Measurements from ENCODE around the gene EAPP.
"Not testable (repeated sequence)": the region's sequence is repeated elsewhere in the genome, so short reads cannot be mapped to it uniquely, and the experiment has no call there.

The EAPP gene

GRCh38 chr14:34498684-34499412 lies 40.7 kb downstream of the EAPP start:
- H3K36me3 ChIP-seq (ENCODE audit: insufficient read depth, low read depth, low read length) = no peaks in the 10 kb centered on the region
- H3K4me1 ChIP-seq (ENCODE audit: insufficient read depth, low read length) = peaks cover 11% of the 10 kb centered on the region; the same call in 1 of the 2 replicates
- no peaks in the 10 kb centered on the region for H3K9me3 ChIP-seq (ENCODE audit: insufficient read depth, low read depth, low read length)
- H3K9ac ChIP-seq (ENCODE audit: low read depth, low read length) = no peak overlapping the region
- H3K27me3 ChIP-seq (ENCODE audit: insufficient read depth, low read length) = no peaks in the 10 kb centered on the region
- no peak overlapping the region for H3K4me3 ChIP-seq (ENCODE audit: low read length)
- no peak overlapping the region for H3K27ac ChIP-seq (ENCODE audit: low read length)

DNA sequence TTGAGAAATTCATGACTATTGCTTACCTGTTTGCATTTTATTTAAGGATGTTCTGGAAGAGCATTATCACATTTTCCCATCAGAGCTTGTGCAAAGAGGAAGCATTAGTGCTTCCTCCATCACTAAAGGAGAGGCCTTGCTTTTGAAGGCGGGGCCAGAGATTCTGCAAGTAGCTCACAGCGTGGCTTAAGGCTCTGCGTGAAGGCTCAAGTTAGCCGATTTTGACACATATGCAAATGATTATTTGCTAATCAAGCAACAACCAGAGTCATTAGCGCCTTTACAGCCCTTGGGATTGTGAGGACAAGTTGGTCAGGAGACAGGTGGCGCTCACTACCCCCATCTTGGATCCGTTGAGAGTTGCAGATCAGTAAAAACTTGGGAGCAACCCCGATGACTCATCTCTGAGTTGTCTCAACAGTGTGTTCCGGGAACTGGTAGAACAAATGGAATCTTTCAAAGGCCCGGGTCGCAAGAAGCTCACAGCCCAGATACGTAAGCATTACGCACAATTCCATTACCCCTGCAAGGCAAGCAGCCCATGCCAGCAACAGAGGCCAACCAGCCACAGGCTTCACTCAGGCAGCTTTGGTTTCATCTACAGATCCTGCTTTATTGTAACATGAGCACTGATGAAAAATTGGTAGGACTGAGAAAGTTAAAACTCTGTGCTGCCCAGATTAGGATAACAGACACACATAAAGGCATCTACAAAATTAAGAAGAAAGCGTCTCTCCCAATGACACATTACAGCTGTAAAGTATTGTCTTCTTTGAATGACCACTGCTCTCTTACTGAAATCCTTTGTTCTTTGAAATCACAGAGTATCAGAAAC lies 42.6 kb downstream of the EAPP start:
- Histone ChIP-seq H3K36me3 (ENCODE audit: insufficient read depth, low read depth, low read length) (no peaks in the 10 kb centered on the region), H3K27ac (ENCODE audit: low read length) (no peak overlapping the region)

GRCh38 chr14:34496007-34496678 lies 43.4 kb downstream of the EAPP start:
- H3K27me3 ChIP-seq (ENCODE audit: insufficient read depth, low read length) = no peaks in the 10 kb centered on the region
- no peaks in the 10 kb centered on the region for H3K9me3 ChIP-seq (ENCODE audit: insufficient read depth, low read depth, low read length)
- no peak overlapping the region for H3K27ac ChIP-seq (ENCODE audit: low read length)
- H3K4me1 ChIP-seq (ENCODE audit: insufficient read depth, low read length) = peaks cover 5% of the 10 kb centered on the region; the same call in 1 of the 2 replicates
- H3K4me3 ChIP-seq (ENCODE audit: low read length) = no peak overlapping the region
- no peaks in the 10 kb centered on the region for H3K36me3 ChIP-seq (ENCODE audit: insufficient read depth, low read depth, low read length)
- no peak overlapping the region for H3K9ac ChIP-seq (ENCODE audit: low read depth, low read length)

More for the DNA sequence above, 42.6 kb downstream of the EAPP start:
- Histone ChIP-seq H3K27me3 (ENCODE audit: insufficient read depth, low read length) (no peaks in the 10 kb centered on the region), H3K4me3 (ENCODE audit: low read length) (no peak overlapping the region), H3K9ac (ENCODE audit: low read depth, low read length) (peak overlapping the region; percentile 33; the same call in 1 of the 2 replicates), H3K4me1 (ENCODE audit: insufficient read depth, low read length) (peaks cover 5% of the 10 kb centered on the region; the same call in 1 of the 2 replicates), H3K9me3 (ENCODE audit: insufficient read depth, low read depth, low read length) (no peaks in the 10 kb centered on the region)

DNA sequence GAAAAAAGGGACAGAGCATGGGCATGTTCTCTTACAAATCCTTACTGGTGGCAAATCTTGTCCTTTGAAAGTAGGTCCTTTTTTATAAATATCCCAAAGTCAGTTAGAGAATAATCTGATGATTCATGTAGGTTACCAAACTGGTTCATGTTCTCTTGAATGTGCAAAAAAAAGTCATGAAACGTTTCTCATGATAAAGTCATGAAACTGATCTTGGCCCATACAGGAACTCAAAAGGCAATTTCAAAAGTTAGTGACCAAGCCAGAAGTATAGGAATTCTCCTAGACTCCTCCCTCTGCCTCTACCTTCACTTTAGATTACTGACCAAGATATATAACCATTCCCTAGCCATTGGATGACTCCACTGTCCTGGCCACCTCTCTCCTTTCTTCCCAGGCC lies 50.2 kb downstream of the EAPP start:
- H3K4me3 ChIP-seq (ENCODE audit: low read length) = no peak overlapping the region
- H3K27ac ChIP-seq (ENCODE audit: low read length) = no peak overlapping the region
- H3K9ac ChIP-seq (ENCODE audit: low read depth, low read length) = no peak overlapping the region
- no peaks in the 10 kb centered on the region for H3K9me3 ChIP-seq (ENCODE audit: insufficient read depth, low read depth, low read length)
- H3K4me1 ChIP-seq (ENCODE audit: insufficient read depth, low read length) = no peaks in the 10 kb centered on the region
- no peaks in the 10 kb centered on the region for H3K27me3 ChIP-seq (ENCODE audit: insufficient read depth, low read length)
- H3K36me3 ChIP-seq (ENCODE audit: insufficient read depth, low read depth, low read length) = no peaks in the 10 kb centered on the region

DNA sequence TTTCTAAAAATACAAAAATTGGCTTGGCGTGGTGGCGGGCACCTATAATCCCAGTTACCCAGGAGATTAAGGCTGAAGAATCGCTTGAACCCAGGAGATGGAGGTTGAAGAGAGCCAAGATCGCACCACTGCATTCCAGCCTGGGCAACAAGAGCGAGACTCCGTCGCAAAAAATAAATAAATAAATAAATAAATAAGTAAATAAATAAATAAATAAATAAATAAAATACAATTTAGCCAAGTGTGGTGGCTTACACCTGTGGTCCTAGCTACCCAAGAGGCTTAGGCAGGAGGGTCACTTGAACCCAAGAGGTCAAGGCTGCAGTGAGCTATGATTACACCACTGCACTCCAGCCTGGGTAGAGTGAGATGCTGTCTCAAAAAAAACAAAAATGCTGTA lies 51.0 kb downstream of the EAPP start:
- no peaks in the 10 kb centered on the region for H3K36me3 ChIP-seq (ENCODE audit: insufficient read depth, low read depth, low read length)
- no peaks in the 10 kb centered on the region for H3K9me3 ChIP-seq (ENCODE audit: insufficient read depth, low read depth, low read length)
- H3K4me3 ChIP-seq (ENCODE audit: low read length) = no peak overlapping the region
- no peak overlapping the region for H3K9ac ChIP-seq (ENCODE audit: low read depth, low read length)
- no peaks in the 10 kb centered on the region for H3K27me3 ChIP-seq (ENCODE audit: insufficient read depth, low read length)
- H3K4me1 ChIP-seq (ENCODE audit: insufficient read depth, low read length) = no peaks in the 10 kb centered on the region
- no peak overlapping the region for H3K27ac ChIP-seq (ENCODE audit: low read length)

DNA sequence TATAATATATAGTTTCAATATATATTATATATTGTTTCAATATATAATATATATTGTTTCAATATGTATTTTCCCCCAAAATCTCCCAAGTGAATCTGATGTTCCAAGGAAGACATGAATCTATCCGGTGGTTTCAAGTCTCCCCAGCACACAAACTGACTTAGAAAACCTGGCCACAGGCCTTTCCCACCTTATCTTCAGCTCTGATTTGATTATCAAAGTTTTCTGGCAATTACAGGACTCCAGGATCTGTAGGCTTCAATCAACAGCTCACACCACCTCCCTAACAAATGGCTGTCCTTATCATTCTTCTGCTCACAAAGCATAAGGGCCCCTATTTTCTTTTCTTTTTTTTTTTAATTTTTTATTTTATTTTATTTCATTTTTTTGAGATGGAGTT lies 54.8 kb downstream of the EAPP start:
- H3K36me3 ChIP-seq (ENCODE audit: insufficient read depth, low read depth, low read length) = no peaks in the 10 kb centered on the region
- no peak overlapping the region for H3K9ac ChIP-seq (ENCODE audit: low read depth, low read length)
- H3K4me1 ChIP-seq (ENCODE audit: insufficient read depth, low read length) = no peaks in the 10 kb centered on the region
- H3K27me3 ChIP-seq (ENCODE audit: insufficient read depth, low read length) = no peaks in the 10 kb centered on the region
- H3K4me3 ChIP-seq (ENCODE audit: low read length) = no peak overlapping the region
- H3K9me3 ChIP-seq (ENCODE audit: insufficient read depth, low read depth, low read length) = no peaks in the 10 kb centered on the region
- H3K27ac ChIP-seq (ENCODE audit: low read length) = no peak overlapping the region

DNA sequence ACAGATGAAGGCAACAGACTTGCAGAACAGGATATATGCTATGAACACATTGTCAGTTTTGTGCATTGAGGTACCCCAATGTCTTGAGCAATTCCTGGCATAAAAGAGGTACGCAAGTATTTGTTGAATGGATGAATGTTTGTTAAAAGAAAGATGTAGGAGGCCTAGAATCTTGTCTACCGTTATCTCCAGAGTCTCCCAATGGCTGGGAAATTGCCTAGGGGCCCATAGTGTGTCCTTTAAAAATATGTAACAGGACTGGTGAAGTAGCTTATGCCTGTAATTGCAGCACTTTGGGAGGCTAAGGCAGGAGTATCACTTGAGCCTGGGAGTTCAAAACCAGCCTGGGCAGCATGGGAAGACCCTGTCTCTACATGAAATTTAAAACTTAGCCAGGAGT lies 57.0 kb downstream of the EAPP start:
- Histone ChIP-seq H3K4me3 (ENCODE audit: low read length) (no peak overlapping the region), H3K36me3 (ENCODE audit: insufficient read depth, low read depth, low read length) (no peaks in the 10 kb centered on the region), H3K9ac (ENCODE audit: low read depth, low read length) (no peak overlapping the region), H3K27me3 (ENCODE audit: insufficient read depth, low read length) (no peaks in the 10 kb centered on the region), H3K4me1 (ENCODE audit: insufficient read depth, low read length) (no peaks in the 10 kb centered on the region), H3K27ac (ENCODE audit: low read length) (no peak overlapping the region), H3K9me3 (ENCODE audit: insufficient read depth, low read depth, low read length) (no peaks in the 10 kb centered on the region)

DNA sequence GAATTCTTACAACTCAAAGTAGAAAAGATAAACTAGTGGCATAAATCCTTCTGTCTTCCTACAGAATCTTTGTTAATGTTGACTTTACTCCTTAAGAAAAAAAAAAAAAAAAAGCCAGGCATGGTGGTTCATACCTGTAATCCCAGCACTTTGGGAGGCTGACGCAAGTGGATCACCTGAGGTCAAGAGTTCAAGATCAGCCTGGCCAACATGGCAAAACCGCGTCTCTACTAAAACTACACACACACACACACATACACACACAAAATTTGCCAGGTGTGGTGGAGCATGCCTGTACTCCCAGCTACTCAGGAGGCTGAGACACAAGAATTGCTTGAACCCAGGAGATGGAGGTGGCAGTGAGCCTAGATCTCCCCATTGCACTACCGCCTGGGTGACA lies 59.8 kb downstream of the EAPP start:
- Histone ChIP-seq H3K27ac (ENCODE audit: low read length) (no peak overlapping the region), H3K4me1 (ENCODE audit: insufficient read depth, low read length) (no peaks in the 10 kb centered on the region), H3K27me3 (ENCODE audit: insufficient read depth, low read length) (no peaks in the 10 kb centered on the region), H3K4me3 (ENCODE audit: low read length) (no peak overlapping the region), H3K36me3 (ENCODE audit: insufficient read depth, low read depth, low read length) (no peaks in the 10 kb centered on the region), H3K9me3 (ENCODE audit: insufficient read depth, low read depth, low read length) (no peaks in the 10 kb centered on the region), H3K9ac (ENCODE audit: low read depth, low read length) (no peak overlapping the region)

- no peaks in the 10 kb centered on the region for H3K4me1 ChIP-seq (ENCODE audit: insufficient read depth, low read length)
Observed at GRCh38 chr14:34478261-34478660, 61.2 kb downstream of the EAPP start.

GRCh38 chr14:34476036-34476435 lies 63.5 kb downstream of the EAPP start:
- not testable (repeated sequence) for H3K9ac ChIP-seq (ENCODE audit: low read depth, low read length); H3K27ac ChIP-seq (ENCODE audit: low read length)

More at GRCh38 chr14:34478261-34478660, 61.2 kb downstream of the EAPP start:
- H3K4me3 ChIP-seq (ENCODE audit: low read length) = no peak overlapping the region
- H3K36me3 ChIP-seq (ENCODE audit: insufficient read depth, low read depth, low read length) = no peaks in the 10 kb centered on the region
- H3K27ac ChIP-seq (ENCODE audit: low read length) = no peak overlapping the region
- no peaks in the 10 kb centered on the region for H3K9me3 ChIP-seq (ENCODE audit: insufficient read depth, low read depth, low read length)
- no peaks in the 10 kb centered on the region for H3K27me3 ChIP-seq (ENCODE audit: insufficient read depth, low read length)
- no peak overlapping the region for H3K9ac ChIP-seq (ENCODE audit: low read depth, low read length)

GRCh38 chr14:34475163-34475562 lies 64.3 kb downstream of the EAPP start:
- no peak overlapping the region for H3K9ac ChIP-seq (ENCODE audit: low read depth, low read length)
- no peaks in the 10 kb centered on the region for H3K4me1 ChIP-seq (ENCODE audit: insufficient read depth, low read length)
- H3K4me3 ChIP-seq (ENCODE audit: low read length) = no peak overlapping the region
- H3K9me3 ChIP-seq (ENCODE audit: insufficient read depth, low read depth, low read length) = no peaks in the 10 kb centered on the region
- no peaks in the 10 kb centered on the region for H3K36me3 ChIP-seq (ENCODE audit: insufficient read depth, low read depth, low read length)
- H3K27me3 ChIP-seq (ENCODE audit: insufficient read depth, low read length) = no peaks in the 10 kb centered on the region
- H3K27ac ChIP-seq (ENCODE audit: low read length) = no peak overlapping the region

More at GRCh38 chr14:34476036-34476435, 63.5 kb downstream of the EAPP start:
- not testable (repeated sequence) for H3K4me3 ChIP-seq (ENCODE audit: low read length); H3K9me3 ChIP-seq (ENCODE audit: insufficient read depth, low read depth, low read length); H3K27me3 ChIP-seq (ENCODE audit: insufficient read depth, low read length); H3K36me3 ChIP-seq (ENCODE audit: insufficient read depth, low read depth, low read length); H3K4me1 ChIP-seq (ENCODE audit: insufficient read depth, low read length)

Data from iPS-20b (cell line).